ENCODE measurements around the gene RCAN2. TPM values are rescaled to one million over a fixed set of nuclear protein-coding genes. Genes with fewer than 3 reads are reported as not detected.

RCAN2 gene
- total and polyA plus RNA-seq, 2 donors (not counting 3 experiments of a cell fraction or from before 2014, with no cell fraction given): 0.07 to 0.33 TPM

- H3K27me3 ChIP-seq (ENCODE audit: control insufficient read depth in 2 of 2, insufficient read depth in 2 of 2, low read length in 2 of 2): peaks cover 0 to 7% of the 10 kb centered on the region in 2 experiments
- BruUV-seq (replicated peaks): no TSS peak
- H3K36me3 ChIP-seq (ENCODE audit: control insufficient read depth in 2 of 2, extremely low read depth in 1 of 2, insufficient read depth in 2 of 2, low read length in 2 of 2): no peaks in the 10 kb centered on the region
- DNase-seq (ENCODE audit: low read depth, low spot score) (no peak), FAIRE-seq (no peak)
- H3K9me1 ChIP-seq (replicated peaks; ENCODE audit: control insufficient read depth, extremely low read depth, insufficient read depth, low read length): no peaks in the 10 kb centered on the region
- TF ChIP-seq EZH2 (IDR thresholded peaks at IDR 0.05; ENCODE audit: borderline replicate concordance, low read depth, low read length, severe bottlenecking) (no peak), CTCF (IDR thresholded peaks at IDR 0.05; ENCODE audit: extremely low read depth in 1 of 2, insufficient read depth in 1 of 2, low read depth in 1 of 2, low read length in 2 of 2) (no peak), JUN (IDR thresholded peaks at IDR 0.05; ENCODE audit: borderline replicate concordance, insufficient read depth, insufficient read length, low read depth) (no peak), GATA2 (IDR thresholded peaks at IDR 0.05; ENCODE audit: insufficient read depth, insufficient read length, low read depth, low read length) (no peak), MYC (IDR thresholded peaks at IDR 0.05; ENCODE audit: low read depth, low read length) (no peak), POLR2AphosphoS5 (IDR thresholded peaks at IDR 0.05; ENCODE audit: insufficient read depth, low read depth, low read length) (no peak), MAX (IDR thresholded peaks at IDR 0.05; ENCODE audit: insufficient read depth, insufficient read length) (no peak), POLR2A (IDR thresholded peaks at IDR 0.05; ENCODE audit: low read depth, low read length) (no peak), FOS (IDR thresholded peaks at IDR 0.05; ENCODE audit: borderline replicate concordance, insufficient read depth, low read length) (no peak)
- no peak overlapping the region for H3K4me3 ChIP-seq (replicated peaks in 1 of 3; ENCODE audit: insufficient read depth in 1 of 3, low read depth in 1 of 3, low read length in 3 of 3)
- no peak overlapping the region for H3K4me2 ChIP-seq (ENCODE audit: insufficient read depth, low read length)
- POLR2A ChIA-PET: no interaction called here
- dilution Hi-C loops (cut with MboI; ENCODE audit: extremely low pct_ligation_motif_present, low sequenced_read_pairs) (no loop called here), intact Hi-C loops (cut with micrococcal nuclease) (no loop called here)
- H4K20me1 ChIP-seq (replicated peaks; ENCODE audit: control insufficient read depth, extremely low read depth, insufficient read depth, low read length): no peaks in the 10 kb centered on the region
- H3K79me2 ChIP-seq (ENCODE audit: control insufficient read depth, insufficient read depth, low read length): no peaks in the 10 kb centered on the region
- CTCF ChIA-PET: no interaction called here
- no peaks in the 10 kb centered on the region for H3K4me1 ChIP-seq (ENCODE audit: control insufficient read depth, extremely low read depth, insufficient read depth, low read length)
- no peak overlapping the region for H3K27ac ChIP-seq (ENCODE audit: insufficient read depth, low read depth, low read length)
- no peaks in the 10 kb centered on the region for H3K9me3 ChIP-seq (replicated peaks; ENCODE audit: control insufficient read depth, insufficient read depth, low read length)
- H3K9ac ChIP-seq (replicated peaks; ENCODE audit: extremely low read depth, insufficient read depth, low read length): no peak overlapping the region
- H2AFZ ChIP-seq (ENCODE audit: low read depth, low read length): no peak overlapping the region
Measured at GRCh38 chr6:46380152-46380807, 111.0 kb downstream of the RCAN2 start.
